G401.6 (cell line): ENCODE measurements around the gene POMP.
A peak's percentile ranks its signal among the peaks of the same experiment; 100 is the strongest.
"Not testable (repeated sequence)": the region's sequence is repeated elsewhere in the genome, so short reads cannot be mapped to it uniquely, and the experiment has no call there.

Experiments
- FAIRE-seq: peaks from 2 replicates; lab custom pipeline; 2012; peaks lifted over from hg19 to GRCh38; lab: Jason Lieb, UNC

POMP gene

GRCh38 chr13:28637714-28638355 is 21.1 kb upstream of the POMP start:
- no peak for FAIRE-seq

GRCh38 chr13:28638756-28639155 is 20.2 kb upstream of the POMP start:
- no peak for FAIRE-seq

- no peak for FAIRE-seq
Measured at GRCh38 chr13:28640861-28641599, 17.9 kb upstream of the POMP start.

- FAIRE-seq = no peak
Measured at GRCh38 chr13:28641600-28641926, 17.4 kb upstream of the POMP start.

GRCh38 chr13:28650284-28650683 is 8.6 kb upstream of the POMP start:
- FAIRE-seq = no peak

GRCh38 chr13:28651810-28652401 is 7.0 kb upstream of the POMP start:
- FAIRE-seq = no peak

- FAIRE-seq = no peak
Measured at GRCh38 chr13:28653111-28653510, 5.8 kb upstream of the POMP start.

- FAIRE-seq = no peak
Measured at GRCh38 chr13:28654276-28654675, 4.7 kb upstream of the POMP start.

- FAIRE-seq = no peak
Measured at GRCh38 chr13:28655561-28655960, 3.4 kb upstream of the POMP start.

- FAIRE-seq = no peak
Measured at GRCh38 chr13:28657784-28658538, 969 bp upstream of the POMP start.

GRCh38 chr13:28658539-28658795 is 463 bp upstream of the POMP start:
- FAIRE-seq = no peak

- no peak for FAIRE-seq
Measured at GRCh38 chr13:28659621-28659970, 666 bp downstream of the POMP start.

GRCh38 chr13:28666897-28667488 is 8.1 kb downstream of the POMP start:
- FAIRE-seq = no peak

- no peak for FAIRE-seq
Measured at GRCh38 chr13:28671126-28671792, 12.3 kb downstream of the POMP start.

- FAIRE-seq = no peak
Measured at GRCh38 chr13:28678809-28679208, 19.9 kb downstream of the POMP start.

- peak; percentile 86 for FAIRE-seq
Measured at GRCh38 chr13:28679628-28680027, 20.7 kb downstream of the POMP start.

GRCh38 chr13:28680541-28680940 is 21.6 kb downstream of the POMP start:
- no peak for FAIRE-seq

- FAIRE-seq = not testable (repeated sequence)
Measured at GRCh38 chr13:28683169-28683568, 24.2 kb downstream of the POMP start.

GRCh38 chr13:28684257-28684656 is 25.3 kb downstream of the POMP start:
- no peak for FAIRE-seq

- FAIRE-seq = no peak
Measured at GRCh38 chr13:28685114-28685513, 26.2 kb downstream of the POMP start.

- FAIRE-seq = no peak
Measured at GRCh38 chr13:28685892-28686291, 27.0 kb downstream of the POMP start.
